Cerebellar nuclear complex (tissue), 1 donor: ENCODE measurements around the gene BLVRA.
A peak's percentile ranks its signal among the peaks of the same experiment; 100 is the strongest.
"Not testable (repeated sequence)": the region's sequence is repeated elsewhere in the genome, so short reads cannot be mapped to it uniquely, and the experiment has no call there.

ENCODE experiments used
- DNase-seq, 2 experiments: peaks; one replicate each; lab custom pipeline; 2025; lab: John Stamatoyannopoulos, UW

The BLVRA gene

GRCh38 chr7:43758029-43758821 is at the start of gene BLVRA:
Gene BLVRA (plus strand): TSS chr7:43758680. CDS start chr7:43771159, 12,479 bp downstream.
- DNase-seq = no peak

- DNase-seq = no peak
Observed at GRCh38 chr7:43711503-43711902, 47.0 kb upstream of the BLVRA start.

- not testable (repeated sequence) for DNase-seq
Observed at GRCh38 chr7:43715966-43716365, 42.5 kb upstream of the BLVRA start.

GRCh38 chr7:43716598-43716997 is 41.9 kb upstream of the BLVRA start:
- DNase-seq = no peak

GRCh38 chr7:43721193-43721806 is 37.2 kb upstream of the BLVRA start:
- no peak for DNase-seq

- no peak for DNase-seq
Observed at GRCh38 chr7:43723007-43723341, 35.5 kb upstream of the BLVRA start.

GRCh38 chr7:43725251-43725650 is 33.2 kb upstream of the BLVRA start:
- DNase-seq = no peak

GRCh38 chr7:43726466-43726865 is 32.0 kb upstream of the BLVRA start:
- DNase-seq = no peak

- no peak for DNase-seq
Observed at GRCh38 chr7:43727003-43727402, 31.5 kb upstream of the BLVRA start.

GRCh38 chr7:43727494-43727893 is 31.0 kb upstream of the BLVRA start:
- DNase-seq = no peak

GRCh38 chr7:43729214-43729923 is 29.1 kb upstream of the BLVRA start, which contains the start of gene COA1:
Gene COA1 (minus strand): TSS chr7:43729523. CDS start chr7:43648614, 80,909 bp downstream.
- DNase-seq = peak in 1 of 2 experiments; percentile 35

- DNase-seq = no peak
Observed at GRCh38 chr7:43729924-43730248, 28.6 kb upstream of the BLVRA start.

- not testable (repeated sequence) for DNase-seq
Observed at GRCh38 chr7:43731494-43731893, 27.0 kb upstream of the BLVRA start.

GRCh38 chr7:43734575-43735332 is 23.7 kb upstream of the BLVRA start:
- not testable (repeated sequence) for DNase-seq

GRCh38 chr7:43735403-43735801 is 23.1 kb upstream of the BLVRA start:
- DNase-seq = no peak

GRCh38 chr7:43735802-43736603 is 22.5 kb upstream of the BLVRA start:
- no peak for DNase-seq

GRCh38 chr7:43737467-43738127 is 20.9 kb upstream of the BLVRA start:
- DNase-seq = no peak

GRCh38 chr7:43742692-43743091 is 15.8 kb upstream of the BLVRA start:
- no peak for DNase-seq

GRCh38 chr7:43747328-43748105 is 11.0 kb upstream of the BLVRA start:
- DNase-seq = no peak

- no peak for DNase-seq
Observed at GRCh38 chr7:43749383-43749940, 9.0 kb upstream of the BLVRA start.
